GM12873 (cell line): ENCODE measurements around the gene ALDH16A1.

ENCODE experiments used
- TF ChIP-seq, protein P1 (sequence below): IDR thresholded peaks from 2 replicates; pipeline ENCODE4 v1.5.1; 2012; ENCODE audit warnings: low read depth, mild to moderate bottlenecking, moderate library complexity, low read length, control low read depth; ENCODE audit not compliant: insufficient read depth; ENCODE audit errors: missing control alignments

The ALDH16A1 gene

DNA sequence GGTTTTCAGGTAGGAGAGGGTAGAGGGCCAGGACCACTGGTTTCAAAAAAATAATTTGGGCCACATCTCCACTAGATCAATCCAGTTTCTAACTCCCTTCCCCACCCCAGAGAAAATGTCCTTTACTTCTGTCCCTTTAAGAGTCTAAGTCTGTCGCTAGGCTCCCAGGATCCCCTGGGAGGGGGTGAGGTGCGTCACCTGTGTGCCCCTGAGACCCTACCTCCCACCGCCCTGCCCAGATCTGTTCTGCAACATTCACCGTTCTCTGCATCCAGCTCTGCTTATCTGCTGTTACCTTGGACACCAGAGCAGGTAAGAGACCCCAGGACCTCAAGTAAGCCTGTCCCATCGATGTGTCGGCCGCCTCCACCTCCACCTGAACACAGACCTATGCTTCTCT, 27.8 kb upstream of the ALDH16A1 start, which contains the start of gene GFY:
TSS of gene GFY (plus strand) at position 211 of the 400 bp plus-strand sequence. CDS start 1,043 bp downstream, outside the sequence.
- TF ChIP-seq, protein P1, sequence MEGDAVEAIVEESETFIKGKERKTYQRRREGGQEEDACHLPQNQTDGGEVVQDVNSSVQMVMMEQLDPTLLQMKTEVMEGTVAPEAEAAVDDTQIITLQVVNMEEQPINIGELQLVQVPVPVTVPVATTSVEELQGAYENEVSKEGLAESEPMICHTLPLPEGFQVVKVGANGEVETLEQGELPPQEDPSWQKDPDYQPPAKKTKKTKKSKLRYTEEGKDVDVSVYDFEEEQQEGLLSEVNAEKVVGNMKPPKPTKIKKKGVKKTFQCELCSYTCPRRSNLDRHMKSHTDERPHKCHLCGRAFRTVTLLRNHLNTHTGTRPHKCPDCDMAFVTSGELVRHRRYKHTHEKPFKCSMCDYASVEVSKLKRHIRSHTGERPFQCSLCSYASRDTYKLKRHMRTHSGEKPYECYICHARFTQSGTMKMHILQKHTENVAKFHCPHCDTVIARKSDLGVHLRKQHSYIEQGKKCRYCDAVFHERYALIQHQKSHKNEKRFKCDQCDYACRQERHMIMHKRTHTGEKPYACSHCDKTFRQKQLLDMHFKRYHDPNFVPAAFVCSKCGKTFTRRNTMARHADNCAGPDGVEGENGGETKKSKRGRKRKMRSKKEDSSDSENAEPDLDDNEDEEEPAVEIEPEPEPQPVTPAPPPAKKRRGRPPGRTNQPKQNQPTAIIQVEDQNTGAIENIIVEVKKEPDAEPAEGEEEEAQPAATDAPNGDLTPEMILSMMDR = no peak

DNA sequence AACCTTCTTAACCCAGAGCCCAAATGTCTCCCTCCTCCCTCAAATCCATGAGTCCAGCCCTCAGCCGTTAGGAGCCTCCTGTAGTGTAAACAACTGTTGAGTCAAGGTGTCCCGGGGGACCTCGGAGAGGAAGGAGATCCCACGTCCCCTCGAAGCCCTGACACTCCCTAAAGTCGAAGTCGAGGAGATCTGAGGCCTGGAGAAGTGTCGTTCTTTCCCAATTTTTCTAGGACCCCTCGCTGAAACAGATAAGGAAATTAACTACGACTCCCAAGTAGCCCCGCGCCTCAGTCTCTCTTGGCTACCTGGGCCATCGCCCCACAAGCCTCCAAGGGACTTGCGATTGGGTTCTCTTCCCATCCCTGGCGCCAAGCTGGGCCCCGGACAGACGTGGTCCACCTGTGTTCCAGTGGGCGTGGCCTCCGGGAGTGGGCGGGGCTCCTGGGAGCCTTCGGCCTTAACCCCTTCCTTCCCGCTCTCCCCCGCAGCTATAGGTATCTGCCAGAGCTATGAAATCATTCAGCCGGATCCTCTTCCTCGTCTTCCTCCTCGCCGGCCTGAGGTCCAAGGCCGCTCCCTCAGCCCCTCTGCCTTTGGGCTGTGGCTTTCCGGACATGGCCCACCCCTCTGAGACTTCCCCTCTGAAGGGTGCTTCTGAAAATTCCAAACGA, 27.0 kb upstream of the ALDH16A1 start:
- TF ChIP-seq, protein P1 = no peak

DNA sequence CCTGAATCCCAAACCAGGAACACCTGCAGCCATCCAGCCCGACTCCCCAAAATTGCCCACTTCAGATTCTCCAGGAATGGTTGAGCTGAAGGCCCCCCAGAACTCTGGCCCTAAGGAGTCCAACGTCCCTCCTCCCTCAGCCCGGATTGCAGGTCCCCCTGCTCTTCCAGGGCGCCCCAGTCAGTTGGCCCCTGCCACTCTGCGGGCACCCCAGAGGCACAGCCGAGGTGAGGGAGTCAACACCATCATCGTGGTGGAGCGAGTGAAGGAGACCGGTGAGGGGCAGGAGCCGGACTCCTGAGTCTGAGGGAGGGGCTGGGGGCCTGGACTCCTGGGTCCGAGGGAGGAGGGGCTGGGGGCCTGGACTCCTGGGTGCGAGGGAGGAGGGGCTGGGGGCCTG, 25.7 kb upstream of the ALDH16A1 start:
- TF ChIP-seq, protein P1 = no peak

DNA sequence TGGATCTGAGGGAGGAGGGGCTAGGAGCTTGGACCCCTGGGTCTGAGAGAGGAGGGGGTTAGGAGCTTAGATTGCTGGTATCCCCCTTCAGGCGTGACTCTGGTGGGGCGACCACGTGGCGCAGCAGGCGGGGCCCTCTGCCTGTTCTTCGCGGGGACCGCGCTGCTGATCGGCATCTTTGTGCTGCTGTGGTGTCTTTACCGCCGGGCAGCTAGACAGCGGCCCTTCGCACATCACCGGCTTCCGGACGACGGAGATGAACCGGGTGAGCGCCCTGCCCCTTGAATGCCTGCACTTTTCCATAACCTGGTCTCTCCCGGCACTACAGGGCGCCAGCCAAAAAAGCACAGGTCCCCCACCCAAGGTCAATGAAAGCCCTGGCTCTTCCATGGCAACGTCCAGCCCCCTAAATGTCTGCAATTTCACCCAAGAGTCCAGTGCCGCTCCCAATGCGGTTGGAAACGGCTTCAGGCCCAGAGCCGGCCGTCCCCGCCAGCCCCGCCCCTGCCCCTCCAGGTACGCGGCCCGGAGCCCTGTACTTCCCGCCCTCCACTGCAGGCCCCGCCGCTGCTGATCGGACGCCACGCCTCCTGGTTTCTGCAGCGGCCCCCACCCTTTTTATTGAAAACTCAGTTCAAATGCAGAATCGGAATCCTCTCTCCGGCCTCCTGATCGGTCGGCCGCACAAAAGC, 25.0 kb upstream of the ALDH16A1 start:
- TF ChIP-seq, protein P1 = no peak

DNA sequence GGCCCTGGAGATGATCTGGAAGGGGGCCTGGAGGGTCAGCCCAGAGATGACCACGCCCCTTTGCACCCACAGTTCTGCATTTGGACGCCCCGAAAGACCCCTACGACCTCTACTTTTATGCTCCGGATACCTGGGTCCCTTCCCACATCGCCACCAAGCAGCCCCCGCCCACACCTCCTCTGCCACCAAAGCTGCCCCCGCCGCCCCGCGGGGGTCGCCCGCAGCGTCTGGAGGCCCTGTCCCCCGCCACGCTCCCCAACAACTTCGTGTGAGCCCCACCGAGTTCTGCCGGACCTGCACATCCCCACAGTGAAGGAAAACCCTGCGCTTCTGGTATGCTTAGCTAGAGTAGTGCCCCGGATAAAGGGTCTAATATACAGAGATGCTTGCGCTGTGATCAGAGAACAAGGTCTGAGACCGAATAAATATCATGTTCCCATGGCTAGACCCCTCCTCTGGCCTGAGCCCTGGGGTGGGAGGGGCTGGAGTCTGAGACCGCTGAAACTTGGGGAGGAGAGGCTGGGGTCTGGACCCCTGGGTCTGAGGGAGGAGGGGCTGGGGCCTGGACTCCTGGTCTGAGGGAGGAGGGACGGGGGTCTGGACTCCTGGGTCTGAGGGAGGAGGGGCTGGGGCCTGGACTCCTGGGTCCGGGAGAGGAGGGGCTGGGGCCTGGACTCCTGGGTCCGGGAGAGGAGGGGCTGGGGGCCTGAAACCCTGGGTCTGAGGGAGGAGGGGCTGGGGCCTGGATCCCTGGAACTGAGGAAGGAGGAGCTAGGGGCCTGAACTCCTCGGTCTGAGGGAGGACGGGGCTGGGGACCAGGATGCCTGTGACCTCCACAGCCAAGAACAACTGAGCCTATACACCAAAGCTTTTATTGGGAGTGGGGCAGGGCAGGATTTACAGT, 24.2 kb upstream of the ALDH16A1 start:
- TF ChIP-seq, protein P1 = no peak

DNA sequence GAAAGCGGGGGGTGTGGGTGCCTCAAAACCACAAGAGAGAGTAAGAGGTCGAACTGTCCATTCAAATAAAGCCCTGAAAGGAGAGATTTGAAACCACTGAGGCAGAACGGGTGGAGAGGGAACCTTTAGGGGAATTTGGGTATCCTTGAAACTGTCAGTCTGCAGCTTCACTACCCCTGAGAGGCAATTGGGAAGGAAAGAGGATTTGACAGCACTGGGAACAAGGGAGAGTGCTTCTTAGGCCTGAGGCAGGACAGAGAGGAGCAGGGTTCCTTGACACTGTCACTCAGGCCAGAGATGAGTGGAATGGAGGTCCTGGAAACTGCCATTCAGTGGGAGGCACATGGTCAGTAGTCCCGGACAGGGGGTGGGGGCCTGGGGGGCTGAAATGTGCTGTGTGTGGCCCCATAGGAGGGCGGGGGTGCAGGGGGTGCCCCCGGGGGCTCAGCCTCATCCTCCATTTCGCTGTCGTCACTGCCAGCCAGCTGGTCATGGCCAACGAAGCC, 22.8 kb upstream of the ALDH16A1 start:
- TF ChIP-seq, protein P1 = no peak
